ENCODE measurements around the gene SPATS2.
A peak's percentile ranks its signal among the peaks of the same experiment; 100 is the strongest.
"Not testable (repeated sequence)": the region's sequence is repeated elsewhere in the genome, so short reads cannot be mapped to it uniquely, and the experiment has no call there.

The SPATS2 gene

GRCh38 chr12:49357103-49357678 lies 10.1 kb upstream of the SPATS2 start:
- DNase-seq, result peak; percentile 9 to 58

DNA sequence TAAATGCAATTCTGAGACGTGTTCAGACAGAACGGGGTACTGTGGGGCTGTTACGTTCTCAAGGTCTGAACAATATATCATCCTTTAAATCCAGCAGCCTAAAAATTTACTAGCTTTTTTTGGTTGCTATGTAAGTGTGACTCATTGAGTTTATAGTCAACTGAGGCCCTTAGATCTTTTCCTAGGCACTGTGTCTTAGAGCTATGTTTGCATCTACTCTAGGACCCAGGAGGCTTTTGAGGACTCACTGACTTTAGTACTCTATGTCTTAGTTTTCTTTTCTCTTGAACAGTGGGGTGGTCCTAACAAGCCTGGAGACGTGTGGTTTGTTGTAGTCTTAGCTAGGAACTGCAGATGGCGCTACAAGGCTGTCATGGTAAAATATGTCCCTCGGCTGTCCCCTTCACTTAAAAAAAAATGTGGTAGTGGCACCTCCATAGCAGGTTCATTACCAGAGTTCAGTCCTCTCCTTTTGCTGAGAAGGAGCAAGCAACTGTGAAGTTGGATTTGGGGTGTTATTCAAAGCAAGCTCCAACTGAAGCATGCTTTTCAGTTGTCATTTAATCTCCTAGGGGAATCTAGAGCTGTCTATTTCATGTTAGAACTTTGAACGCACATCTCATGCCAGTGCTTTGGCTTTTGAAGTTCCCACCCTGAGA lies 8.7 kb upstream of the SPATS2 start:
- peak; percentile 88 to 93 for DNase-seq

DNA sequence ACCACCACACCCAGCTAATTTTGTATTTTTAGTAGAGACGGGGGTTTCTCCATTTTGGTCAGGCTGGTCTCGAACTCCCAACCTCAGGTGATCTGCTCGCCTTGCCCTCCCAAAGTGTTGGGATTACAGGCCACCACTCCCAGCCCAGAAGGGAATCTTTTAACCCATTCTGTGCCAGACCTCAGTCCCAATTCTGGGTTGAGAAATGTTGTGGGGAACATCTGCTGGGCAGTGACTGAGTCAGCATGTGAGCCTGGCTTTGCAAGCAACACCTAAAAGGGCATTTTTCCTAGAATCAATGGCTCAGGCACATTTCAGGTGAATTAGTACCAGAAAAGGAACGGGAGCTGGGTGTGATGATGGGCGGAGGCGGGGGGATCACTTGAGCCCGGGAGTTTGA lies 7.6 kb upstream of the SPATS2 start:
- DNase-seq, result no peak

DNA sequence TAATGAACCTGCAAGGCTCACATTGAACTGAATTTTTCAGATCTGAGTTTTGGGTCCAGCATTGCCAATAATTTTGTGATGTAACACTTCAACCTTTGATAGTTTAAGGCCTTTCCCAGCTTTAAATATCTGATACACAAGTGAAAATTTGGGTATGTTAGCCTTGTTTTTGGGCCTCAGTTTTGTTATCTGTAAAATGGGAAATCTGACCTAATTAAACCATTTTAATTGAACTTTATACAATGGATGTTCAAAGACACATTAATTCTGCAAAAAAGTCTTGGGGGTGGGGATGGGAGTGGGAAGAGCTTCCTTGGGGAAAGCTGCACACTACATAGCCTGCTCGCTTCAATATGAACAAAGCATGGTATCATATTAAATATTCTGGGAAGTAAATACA lies 5.2 kb upstream of the SPATS2 start:
- DNase-seq, result no peak

GRCh38 chr12:49364989-49365388 lies 2.3 kb upstream of the SPATS2 start:
- peak in 1 of 2 experiments; percentile 21 for DNase-seq

GRCh38 chr12:49365542-49365941 lies 1.7 kb upstream of the SPATS2 start:
- DNase-seq, result no peak

DNA sequence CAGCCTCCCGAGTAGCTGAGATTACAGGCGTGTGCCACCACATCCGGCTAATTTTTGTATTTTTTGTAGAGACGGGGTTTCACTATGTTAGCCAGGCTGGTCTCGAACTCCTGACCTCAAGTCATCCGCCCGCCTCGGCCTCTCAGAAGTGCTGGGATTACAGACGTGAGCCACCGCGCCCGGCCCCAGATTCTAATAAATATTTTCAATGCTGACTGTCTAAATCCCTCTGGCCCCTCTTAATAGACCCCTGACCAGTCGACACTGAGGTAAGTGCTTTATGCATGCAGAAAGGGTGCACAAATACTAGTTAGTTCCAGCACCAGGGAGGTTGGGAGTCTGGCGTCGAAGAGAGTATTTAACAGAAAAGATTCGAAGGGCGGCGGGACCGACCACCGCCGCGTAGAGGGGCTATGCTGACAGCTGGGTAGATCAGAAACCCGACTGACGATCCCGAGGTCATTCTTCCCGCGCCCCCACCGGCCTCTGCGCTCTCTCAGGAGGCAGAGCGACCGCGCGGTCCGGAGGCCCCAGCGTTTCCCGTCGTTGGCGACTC lies 1.1 kb upstream of the SPATS2 start:
- no peak for DNase-seq

DNA sequence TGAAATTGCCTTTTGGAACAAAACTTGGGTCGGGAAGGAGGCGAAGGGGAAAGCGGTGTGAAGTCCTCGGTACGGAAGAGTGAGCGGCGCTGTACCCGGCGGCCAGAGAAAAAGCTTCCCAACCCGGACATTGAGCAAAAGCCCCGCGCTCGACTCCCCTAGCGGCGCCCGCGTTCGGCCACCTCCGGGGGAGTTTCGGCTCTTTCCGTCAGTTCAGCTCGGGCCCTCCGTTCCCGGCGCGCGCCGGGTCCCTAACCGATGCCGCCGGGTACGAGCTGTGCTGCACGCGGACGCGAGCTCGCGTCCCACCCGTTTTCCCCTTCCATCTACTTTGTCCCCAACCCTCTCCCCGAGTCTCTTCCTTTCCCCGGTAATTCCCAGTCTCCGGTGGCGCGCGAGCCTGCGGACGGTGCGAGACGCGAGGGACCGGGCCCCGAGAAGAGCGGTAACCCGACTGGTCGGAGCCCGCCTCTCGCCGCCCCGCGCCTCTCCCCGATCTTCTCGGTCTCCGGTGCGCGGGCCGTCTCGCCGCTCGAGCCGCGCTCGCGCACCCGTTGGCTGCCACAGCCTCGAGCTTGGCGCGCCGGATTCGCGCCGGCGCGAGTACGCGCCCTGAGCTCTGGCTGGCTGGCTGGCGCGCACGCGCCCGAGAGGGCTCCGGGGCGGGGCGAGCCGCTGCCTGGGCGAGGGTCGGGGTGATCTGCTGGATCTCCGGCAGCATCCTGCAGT lies 446 bp upstream of the SPATS2 start:
- DNase-seq, result peak; percentile 86 to 89

- no peak for DNase-seq
Measured at GRCh38 chr12:49368240-49368600, 958 bp downstream of the SPATS2 start.

GRCh38 chr12:49369411-49370145 lies 2.3 kb downstream of the SPATS2 start:
- DNase-seq, result peak; percentile 69 to 83

GRCh38 chr12:49370539-49370938 lies 3.3 kb downstream of the SPATS2 start:
- DNase-seq, result no peak

GRCh38 chr12:49375406-49375805 lies 8.1 kb downstream of the SPATS2 start:
- no peak for DNase-seq

DNA sequence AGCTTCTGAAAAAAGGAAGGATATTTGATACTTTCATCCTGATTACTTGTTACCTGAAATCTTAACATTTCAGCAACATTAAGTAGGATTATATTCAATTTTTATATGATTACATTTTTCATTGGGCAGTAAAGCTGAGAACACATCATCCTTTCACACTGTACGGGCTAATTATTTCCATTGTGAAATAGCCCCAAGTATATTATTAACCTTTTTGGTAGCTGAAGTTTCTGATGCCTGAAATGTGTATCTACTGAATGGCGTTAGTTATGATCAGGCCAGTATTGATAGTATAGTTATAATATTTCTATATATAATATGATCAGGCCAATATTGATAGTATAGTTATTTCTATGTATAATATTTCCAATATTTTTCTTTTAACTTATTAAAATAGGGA lies 10.1 kb downstream of the SPATS2 start:
- no peak for DNase-seq

DNA sequence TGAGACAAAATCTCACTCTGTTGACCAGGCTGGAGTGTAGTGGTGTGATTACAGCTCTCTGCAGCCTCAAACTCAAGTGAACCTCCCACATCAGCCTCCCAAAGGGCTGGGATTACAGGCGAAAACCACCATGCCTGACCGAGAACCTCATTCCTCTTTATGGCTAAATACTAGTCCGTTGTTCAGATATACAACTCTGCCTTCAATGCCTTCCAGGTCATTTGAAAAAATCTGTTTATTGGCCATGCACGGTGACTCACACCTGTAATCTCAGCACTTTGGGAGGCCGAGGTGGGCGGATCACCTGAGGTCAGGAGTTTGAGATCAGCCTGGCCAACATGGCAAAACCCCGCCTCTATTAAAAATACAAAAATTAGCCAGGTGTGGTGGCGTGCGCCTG lies 12.9 kb downstream of the SPATS2 start:
- not testable (repeated sequence) for DNase-seq

- no peak for DNase-seq
Measured at GRCh38 chr12:49388682-49389386, 21.6 kb downstream of the SPATS2 start.

DNA sequence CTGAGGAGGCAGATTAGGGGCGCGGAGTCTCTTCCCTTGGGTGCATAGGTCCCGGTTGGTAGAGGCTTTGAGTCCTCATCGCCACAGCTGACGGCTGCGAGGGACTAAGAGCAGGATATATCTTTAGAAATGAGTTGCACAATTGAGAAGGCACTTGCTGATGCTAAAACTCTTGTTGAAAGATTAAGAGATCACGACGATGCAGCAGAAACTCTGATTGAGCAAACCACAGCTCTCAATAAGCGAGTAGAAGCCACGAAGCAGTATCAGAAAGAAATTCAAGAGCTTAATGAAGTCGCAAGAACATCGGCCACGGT lies 22.1 kb downstream of the SPATS2 start:
- DNase-seq, result no peak

DNA sequence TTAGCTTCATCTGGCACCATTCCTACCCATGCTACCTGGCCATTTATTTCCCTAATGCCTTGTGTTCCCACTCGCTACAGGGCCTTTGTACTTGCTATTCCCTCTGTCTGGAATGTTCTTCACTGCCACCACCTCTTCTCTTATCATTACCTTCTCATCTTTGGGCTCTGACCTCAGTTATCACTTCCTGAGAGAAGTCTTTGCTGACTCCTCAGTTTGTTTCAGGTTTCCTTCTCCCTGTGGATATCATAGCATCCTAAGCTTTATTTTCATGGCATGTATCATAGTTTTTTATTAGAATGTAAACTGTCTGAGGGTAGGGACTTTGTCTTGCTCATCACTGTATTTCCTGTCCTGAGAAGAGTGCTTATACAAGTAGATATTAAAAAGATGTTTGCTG lies 29.7 kb downstream of the SPATS2 start:
- no peak for DNase-seq

GRCh38 chr12:49400304-49400703 lies 33.0 kb downstream of the SPATS2 start:
- DNase-seq, result no peak

- no peak for DNase-seq
Measured at GRCh38 chr12:49403971-49404450, 36.7 kb downstream of the SPATS2 start.

DNA sequence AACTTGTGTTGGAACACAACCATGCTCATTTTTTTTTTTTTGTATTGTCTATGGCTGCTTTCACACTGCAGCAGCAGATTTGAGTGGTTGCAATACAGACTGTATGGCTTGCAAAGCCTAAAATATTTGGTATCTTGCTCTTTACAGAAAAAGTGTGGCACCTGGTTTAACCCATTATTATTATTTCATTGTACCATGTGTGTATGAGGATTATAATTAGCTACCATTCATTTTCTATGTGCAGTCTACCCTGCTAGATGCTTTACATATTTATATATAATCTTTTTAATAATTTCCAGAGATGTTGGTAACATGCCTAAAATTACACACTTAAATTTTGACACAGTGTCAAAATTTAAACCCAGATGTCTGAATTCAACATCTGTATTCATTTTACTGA lies 37.7 kb downstream of the SPATS2 start:
- no peak for DNase-seq

DNA sequence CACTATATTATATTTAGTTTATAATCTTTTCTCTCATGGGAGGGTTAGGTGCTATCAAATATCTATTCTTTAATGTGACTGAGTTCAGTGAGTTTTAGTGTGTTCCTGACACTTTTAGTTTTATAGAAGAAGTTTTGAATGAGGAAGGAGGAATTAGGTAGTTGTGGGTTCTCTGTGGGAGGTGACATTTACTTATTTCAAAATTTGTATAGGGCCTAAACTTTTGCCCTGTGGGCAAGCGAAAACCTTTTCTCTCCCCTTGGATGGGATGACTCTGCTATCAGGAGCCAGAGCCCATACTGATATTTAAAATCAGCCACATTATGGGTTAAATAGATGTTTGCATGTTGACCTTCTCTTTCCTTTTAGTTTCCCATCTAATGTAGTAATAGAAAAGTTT lies 43.6 kb downstream of the SPATS2 start:
- peak; percentile 10 to 18 for DNase-seq

- DNase-seq, result no peak
Measured at GRCh38 chr12:49413010-49413409, 45.7 kb downstream of the SPATS2 start.

DNA sequence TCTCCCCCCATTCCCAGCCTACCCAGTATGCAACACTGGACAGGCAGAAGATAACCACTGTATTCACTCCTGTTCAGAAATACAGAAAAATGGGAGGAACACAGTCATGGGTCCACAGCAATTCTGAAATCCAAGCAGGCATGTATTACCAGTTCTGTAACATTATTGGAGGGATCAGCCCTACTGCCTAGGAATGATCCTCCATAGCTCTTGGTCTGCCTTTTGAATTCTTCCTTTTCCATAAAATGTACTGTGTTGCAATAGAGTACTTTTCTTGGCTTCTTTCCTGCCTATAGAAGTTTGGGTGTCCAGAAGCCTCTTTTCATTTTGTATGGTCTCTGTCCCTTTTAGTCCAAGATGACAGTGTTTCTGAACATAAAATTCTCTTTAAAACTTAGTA lies 46.5 kb downstream of the SPATS2 start:
- no peak for DNase-seq
